RWPE2 (cell line): ENCODE results near the gene C11orf24.
A peak's percentile ranks its signal among the peaks of the same experiment; 100 is the strongest.

Experiments
- ATAC-seq: fragments of 200-7000 bp; cut with Tn5 transposase; 3 replicates; pipeline ENCODE4 v1.9.1; 2021; ENCODE audit warnings: low read depth
- DNase-seq: peaks from one replicate; pipeline ENCODE4 v3.0.0-alpha.2; 2020; ENCODE audit warnings: low spot score
- H3K27ac ChIP-seq: fragments of 450-650 bp; 2 replicates; pipeline ENCODE4 v1.5.1; 2017; ENCODE audit warnings: mild to moderate bottlenecking; ENCODE audit not compliant: poor library complexity, severe bottlenecking
- H3K27me3 ChIP-seq: fragments of 250-450 bp; sonication (Bioruptor Pico); 2 replicates; pipeline ENCODE4 v1.5.1; 2021; ENCODE audit warnings: mild to moderate bottlenecking, moderate library complexity; ENCODE audit not compliant: insufficient read depth, poor library complexity, severe bottlenecking
- H3K36me3 ChIP-seq: fragments of 250-450 bp; sonication (Bioruptor Pico); 2 replicates; pipeline ENCODE4 v1.5.1; 2020; ENCODE audit warnings: low read depth, mild to moderate bottlenecking, moderate library complexity
- H3K4me1 ChIP-seq: fragments of 250-450 bp; sonication (Bioruptor Pico); 2 replicates; pipeline ENCODE4 v1.5.1; 2021; ENCODE audit warnings: mild to moderate bottlenecking, moderate library complexity; ENCODE audit not compliant: insufficient read depth, poor library complexity, severe bottlenecking
- H3K4me3 ChIP-seq: fragments of 250-450 bp; sonication (Bioruptor Pico); 2 replicates; pipeline ENCODE4 v1.5.1; 2021; ENCODE audit warnings: mild to moderate bottlenecking, moderate library complexity; ENCODE audit not compliant: severe bottlenecking
- H3K9me3 ChIP-seq: fragments of 250-450 bp; sonication (Bioruptor Pico); 2 replicates; pipeline ENCODE4 v1.5.1; 2021; ENCODE audit warnings: mild to moderate bottlenecking, moderate library complexity; ENCODE audit not compliant: severe bottlenecking
- TF ChIP-seq, protein P1 (sequence below): fragments of 450-650 bp; IDR thresholded peaks from one replicate; pipeline ENCODE4 v1.5.1; 2017; ENCODE audit warnings: mild to moderate bottlenecking, moderate library complexity; ENCODE audit not compliant: poor library complexity, severe bottlenecking

The C11orf24 gene

DNA sequence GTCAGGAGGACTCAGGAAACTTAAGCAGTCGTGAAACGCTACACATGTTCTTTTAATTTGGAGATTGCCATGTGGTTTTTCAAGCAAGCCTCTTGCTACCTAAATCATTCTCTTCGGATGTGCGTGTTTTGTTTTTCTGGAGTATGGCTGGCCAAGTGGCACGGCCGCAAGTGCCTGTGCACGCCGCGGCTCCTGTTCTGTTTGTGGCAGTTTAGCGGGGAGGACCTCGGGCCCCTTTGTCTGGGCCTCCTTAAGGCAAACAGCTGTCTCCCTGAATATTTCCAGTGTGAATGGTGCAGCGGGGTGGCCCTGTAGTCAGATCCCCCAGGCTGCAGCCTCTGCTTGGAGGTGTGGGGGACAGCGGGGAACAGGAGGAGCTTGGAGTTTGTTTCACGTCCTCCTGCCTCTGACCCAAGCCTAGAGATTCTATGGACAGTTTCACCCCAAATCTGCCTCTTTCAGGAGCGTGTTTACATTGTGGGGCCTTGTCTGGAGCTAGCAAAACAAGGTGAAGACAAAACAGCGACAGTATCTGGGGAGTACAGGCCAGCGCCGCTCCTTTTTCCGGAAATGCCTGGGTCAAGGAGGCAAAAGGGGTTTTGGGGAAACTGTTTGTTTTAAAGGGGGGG lies 41.9 kb upstream of the C11orf24 start:
- peak overlapping the region; percentile 99 for H3K4me3 ChIP-seq
- no peak for DNase-seq
- ATAC-seq = peak; percentile 7; the same call in 2 of the 3 replicates

DNA sequence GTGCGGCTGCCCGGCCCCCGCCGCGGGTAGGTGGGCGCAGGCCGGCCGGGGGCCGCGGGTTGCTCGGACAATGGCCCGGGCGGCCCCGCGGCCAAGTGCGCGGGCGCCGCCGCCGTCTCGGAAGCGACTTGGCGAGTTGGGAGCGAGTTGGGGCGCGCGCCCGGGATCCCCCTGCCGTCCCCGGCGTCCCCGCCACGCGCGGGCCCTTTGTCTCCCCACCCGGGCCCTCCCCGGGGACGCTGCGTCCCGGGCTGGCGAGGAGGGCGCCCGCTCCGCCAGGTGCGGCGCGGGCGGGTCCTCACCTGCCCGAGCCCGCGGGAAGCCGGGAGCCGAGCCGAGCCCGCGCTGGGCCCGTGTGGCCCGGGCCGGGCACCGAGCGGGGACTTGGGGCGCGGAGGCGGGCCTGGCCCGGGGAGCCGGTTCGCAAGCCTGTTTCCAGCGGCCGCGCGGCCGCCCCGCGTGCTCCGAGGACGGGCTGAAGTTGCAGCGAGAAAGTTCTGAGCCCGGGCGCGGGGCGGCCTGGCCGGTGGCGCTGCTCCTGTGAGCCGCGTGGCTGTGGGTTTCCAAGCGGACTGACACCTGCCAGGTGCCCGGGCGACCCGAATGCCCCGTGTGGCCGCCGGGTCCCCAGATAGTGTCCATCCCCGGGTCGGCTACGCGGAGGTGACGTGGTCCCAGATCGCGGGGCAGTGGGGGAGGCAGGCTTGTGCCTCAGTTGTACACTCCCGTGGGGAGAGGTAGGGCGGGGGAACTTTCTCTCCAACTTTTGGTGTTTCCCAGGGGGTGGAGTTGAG lies 41.2 kb upstream of the C11orf24 start:
- peaks cover 14% of the 10 kb centered on the region for H3K4me1 ChIP-seq
- no peak for DNase-seq
- H3K4me3 ChIP-seq = peak overlapping the region; percentile 99
- H3K9me3 ChIP-seq = no peaks in the 10 kb centered on the region
- no peaks in the 10 kb centered on the region for H3K27me3 ChIP-seq
- ATAC-seq = no peak
- TF ChIP-seq, protein P1, sequence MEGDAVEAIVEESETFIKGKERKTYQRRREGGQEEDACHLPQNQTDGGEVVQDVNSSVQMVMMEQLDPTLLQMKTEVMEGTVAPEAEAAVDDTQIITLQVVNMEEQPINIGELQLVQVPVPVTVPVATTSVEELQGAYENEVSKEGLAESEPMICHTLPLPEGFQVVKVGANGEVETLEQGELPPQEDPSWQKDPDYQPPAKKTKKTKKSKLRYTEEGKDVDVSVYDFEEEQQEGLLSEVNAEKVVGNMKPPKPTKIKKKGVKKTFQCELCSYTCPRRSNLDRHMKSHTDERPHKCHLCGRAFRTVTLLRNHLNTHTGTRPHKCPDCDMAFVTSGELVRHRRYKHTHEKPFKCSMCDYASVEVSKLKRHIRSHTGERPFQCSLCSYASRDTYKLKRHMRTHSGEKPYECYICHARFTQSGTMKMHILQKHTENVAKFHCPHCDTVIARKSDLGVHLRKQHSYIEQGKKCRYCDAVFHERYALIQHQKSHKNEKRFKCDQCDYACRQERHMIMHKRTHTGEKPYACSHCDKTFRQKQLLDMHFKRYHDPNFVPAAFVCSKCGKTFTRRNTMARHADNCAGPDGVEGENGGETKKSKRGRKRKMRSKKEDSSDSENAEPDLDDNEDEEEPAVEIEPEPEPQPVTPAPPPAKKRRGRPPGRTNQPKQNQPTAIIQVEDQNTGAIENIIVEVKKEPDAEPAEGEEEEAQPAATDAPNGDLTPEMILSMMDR = no peak
- H3K27ac ChIP-seq = peak overlapping the region; percentile 91
- no peaks in the 10 kb centered on the region for H3K36me3 ChIP-seq

More for the DNA sequence above, 41.9 kb upstream of the C11orf24 start:
- Histone ChIP-seq H3K9me3 (no peaks in the 10 kb centered on the region), H3K27me3 (no peaks in the 10 kb centered on the region), H3K4me1 (peaks cover 14% of the 10 kb centered on the region), H3K36me3 (no peaks in the 10 kb centered on the region), H3K27ac (peak overlapping the region; percentile 91)
- TF ChIP-seq, protein P1 = no peak

DNA sequence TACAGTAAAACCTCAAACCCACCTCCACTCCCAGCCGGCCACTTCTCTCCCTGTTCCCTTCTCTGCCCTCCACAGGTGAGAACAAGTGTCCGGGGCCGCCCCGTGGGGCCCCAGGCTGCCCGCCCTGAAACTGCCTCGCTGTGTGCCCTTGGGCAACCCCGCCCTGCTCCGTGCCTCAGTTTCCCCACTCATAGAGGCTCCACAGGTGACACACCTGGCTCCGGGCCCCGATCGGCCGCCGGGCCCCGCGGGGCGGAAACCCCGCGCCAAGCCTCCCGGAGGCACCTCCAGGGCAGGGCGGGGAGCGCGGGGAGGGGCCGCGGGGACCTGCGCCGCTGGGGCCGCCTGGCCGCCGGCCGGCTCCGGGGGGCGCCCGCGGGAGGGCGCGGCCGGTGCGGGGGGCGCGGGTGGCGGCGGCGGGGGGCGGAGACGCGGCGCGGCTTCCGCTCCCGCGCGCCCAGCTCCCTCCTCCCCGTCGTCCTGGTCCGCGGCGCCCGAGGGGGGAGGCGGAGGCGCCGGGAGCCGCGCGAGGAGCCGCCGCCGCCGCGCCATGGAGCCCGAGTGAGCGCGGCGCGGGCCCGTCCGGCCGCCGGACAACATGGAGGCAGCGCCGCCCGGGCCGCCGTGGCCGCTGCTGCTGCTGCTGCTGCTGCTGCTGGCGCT lies 40.5 kb upstream of the C11orf24 start, which contains the start of gene LRP5:
Gene LRP5 (plus strand): TSS at position 475 of the 663 bp plus-strand sequence. CDS start 124 bp downstream, at position 599.
- Histone ChIP-seq H3K4me3 (peak within 1 kb of the TSS; percentile 99), H3K9me3 (no peaks in the 10 kb centered on the region), H3K36me3 (no peaks in the 10 kb centered on the region), H3K4me1 (peaks cover 14% of the 10 kb centered on the region), H3K27ac (peak within 1 kb of the TSS; percentile 91), H3K27me3 (no peaks in the 10 kb centered on the region)
- DNase-seq (no peak), ATAC-seq (peak; percentile 3; the same call in 1 of the 3 replicates)
- TF ChIP-seq, protein P1 = peak; percentile 35

DNA sequence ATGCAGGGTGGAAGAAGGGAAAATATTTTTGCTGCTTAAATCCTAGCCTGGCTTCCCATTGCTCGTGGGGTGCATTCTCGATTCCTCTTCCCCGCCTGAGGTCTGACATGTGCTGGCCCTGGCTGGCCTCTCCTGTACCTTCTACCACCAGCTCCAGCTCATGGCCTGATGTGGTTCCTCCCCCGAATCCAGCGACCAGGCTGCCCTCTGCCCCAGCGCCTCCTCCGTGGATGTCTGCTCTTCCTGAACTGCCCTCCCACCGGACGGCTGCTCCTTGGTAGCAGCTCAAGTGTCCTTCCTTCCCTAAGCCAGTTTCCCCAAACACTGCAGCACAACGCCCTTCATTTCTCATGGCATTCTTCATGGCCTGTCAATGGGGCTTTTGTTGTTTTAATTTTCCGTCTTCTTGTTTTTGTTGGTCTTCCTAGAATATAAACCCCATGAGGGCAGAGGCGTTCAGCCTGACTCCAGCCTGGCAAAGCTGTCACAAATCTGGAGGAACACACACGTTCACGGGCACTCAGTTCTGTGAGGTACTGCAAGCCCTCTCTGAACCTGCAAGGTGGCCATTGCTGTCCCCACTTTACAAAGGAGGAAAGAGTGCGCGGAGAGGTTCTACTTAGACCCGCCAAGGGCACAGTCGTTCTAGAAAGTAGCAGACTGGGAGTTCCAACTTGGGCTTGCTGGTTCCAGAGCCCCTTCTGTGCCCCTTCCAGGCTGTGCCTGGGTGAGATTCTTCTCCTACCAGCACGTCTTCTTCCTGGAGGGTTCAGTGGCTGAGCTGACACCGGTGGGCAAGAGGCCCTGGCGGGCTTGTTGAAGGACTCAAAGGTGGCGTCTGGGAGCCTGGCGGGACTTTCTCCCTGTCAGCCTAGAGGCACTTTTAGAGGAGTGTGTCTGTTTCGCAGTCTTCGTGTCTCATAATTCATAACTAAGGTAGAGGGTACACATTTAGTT lies 39.7 kb upstream of the C11orf24 start:
- DNase-seq = no peak
- no peak overlapping the region for H3K4me3 ChIP-seq

More for the DNA sequence above, 39.7 kb upstream of the C11orf24 start:
- H3K9me3 ChIP-seq = no peaks in the 10 kb centered on the region
- H3K27me3 ChIP-seq = no peaks in the 10 kb centered on the region
- H3K36me3 ChIP-seq = no peaks in the 10 kb centered on the region
- no peak for ATAC-seq
- H3K27ac ChIP-seq = peak overlapping the region; percentile 91
- TF ChIP-seq, protein P1 = no peak
- H3K4me1 ChIP-seq = peaks cover 14% of the 10 kb centered on the region
